ENCODE results near the gene MEGF11. TPM values are rescaled to one million over a fixed set of nuclear protein-coding genes. Genes with fewer than 3 reads are reported as not detected.

MEGF11 gene
- total RNA-seq, 1 donor from 2014 or later, result not detected

DNA sequence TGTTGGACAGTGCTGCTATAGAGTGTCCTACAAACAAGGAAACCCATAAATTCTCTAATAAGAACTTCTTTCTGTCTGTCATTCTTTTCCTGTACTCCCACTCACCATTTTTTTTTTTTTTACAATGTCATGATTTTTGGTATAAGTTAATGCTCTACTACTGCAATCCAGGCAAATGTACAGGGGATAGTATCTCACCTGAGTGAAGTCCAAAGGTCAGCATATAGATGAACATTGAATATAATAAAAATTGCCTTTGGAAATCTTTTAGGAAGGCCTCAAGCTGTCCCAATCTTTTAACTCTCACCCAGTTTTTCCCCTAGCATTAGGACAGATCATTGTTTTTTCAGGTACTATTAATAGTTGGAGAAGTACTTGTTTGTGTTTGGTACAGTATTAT, 405.6 kb downstream of the MEGF11 start:
- Mint-ChIP-seq H3K27ac (no peak overlapping the region), H3K27me3 (ENCODE audit: insufficient read depth) (peaks cover 1% of the 10 kb centered on the region)
- intact Hi-C loops (cut with micrococcal nuclease), result no loop called here

DNA sequence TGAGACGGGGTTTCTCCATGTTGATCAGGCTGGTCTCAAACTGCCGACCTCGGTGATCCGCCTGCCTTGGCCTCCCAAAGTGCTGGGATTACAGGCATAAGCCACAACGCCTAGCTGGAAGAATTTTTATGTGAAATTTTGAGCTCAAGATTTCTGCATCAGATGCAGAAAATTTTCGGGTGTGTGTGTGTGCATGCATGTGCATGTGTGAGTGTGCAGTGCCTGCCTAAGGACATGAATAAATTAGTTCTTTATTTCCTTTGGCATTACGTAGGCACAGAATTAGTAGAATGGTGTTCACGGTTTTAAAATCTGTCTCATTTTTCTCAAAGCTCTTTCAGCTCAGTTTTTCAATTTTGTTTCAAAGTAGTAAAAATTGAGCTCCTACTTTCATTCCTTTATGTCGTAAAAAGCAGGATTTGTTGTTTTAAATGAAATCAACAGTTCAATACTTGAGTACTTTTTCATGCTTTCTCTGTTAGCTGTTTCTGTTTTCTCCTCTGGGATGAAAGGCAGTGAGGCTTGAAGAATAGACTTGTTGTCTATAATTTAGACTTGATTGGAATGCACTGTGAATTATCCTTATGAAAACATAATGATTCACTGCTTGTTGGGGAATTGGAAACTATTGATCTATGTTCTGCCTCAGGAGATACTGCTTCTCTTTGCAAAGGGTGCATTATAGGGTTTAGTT, 407.6 kb downstream of the MEGF11 start:
- intact Hi-C loops (cut with micrococcal nuclease), result no loop called here
- DNase-seq (ENCODE audit: low spot score), result no peak
- H3K9me3 Mint-ChIP-seq, result no peaks in the 10 kb centered on the region
- peaks cover 5% of the 10 kb centered on the region for H3K27me3 Mint-ChIP-seq (ENCODE audit: insufficient read depth)
- H3K4me1 Mint-ChIP-seq (ENCODE audit: low read depth), result no peaks in the 10 kb centered on the region
- H3K36me3 Mint-ChIP-seq (ENCODE audit: low read depth), result no peaks in the 10 kb centered on the region
- no peak overlapping the region for H3K27ac Mint-ChIP-seq
- no peak overlapping the region for H3K4me3 Mint-ChIP-seq

More for the DNA sequence above, 405.6 kb downstream of the MEGF11 start:
- H3K4me1 Mint-ChIP-seq (ENCODE audit: low read depth), result no peaks in the 10 kb centered on the region
- no peak overlapping the region for H3K4me3 Mint-ChIP-seq
- DNase-seq (ENCODE audit: low spot score), result no peak
- no peaks in the 10 kb centered on the region for H3K36me3 Mint-ChIP-seq (ENCODE audit: low read depth)
- H3K9me3 Mint-ChIP-seq, result no peaks in the 10 kb centered on the region

Other genes starting within 250 kb of the MEGF11 start
- 47.7 and 56.0 TPM in 2 replicates for gene DIS3L, start 39.8 kb upstream of the MEGF11 start, total RNA-seq
- gene TIPIN, start 102.9 kb upstream of the MEGF11 start, total RNA-seq, result 49.2 and 56.0 TPM in 2 replicates
- gene MAP2K1, start 133.2 kb upstream of the MEGF11 start, total RNA-seq, result 82.5 and 86.6 TPM in 2 replicates
- 37.3 and 39.0 TPM in 2 replicates for gene SNAPC5, start 244.0 kb upstream of the MEGF11 start, total RNA-seq

Data from activated T-helper 1 cell treated with anti-CD3 and anti-CD28 coated beads, Interleukin-12 subunit alpha, Interleukin-12 subunit beta, Interleukin-2, Interleukin-4 antibody, amounts not matched to agents 30 ng/mL and 10 ng/mL and 1 ng/mL, durations not matched to agents 14 hours and 24 hours and 36 hours (primary cell).